ENCODE results near the gene SAYSD1.
"Not testable (repeated sequence)": the region's sequence is repeated elsewhere in the genome, so short reads cannot be mapped to it uniquely, and the experiment has no call there.

The SAYSD1 gene

DNA sequence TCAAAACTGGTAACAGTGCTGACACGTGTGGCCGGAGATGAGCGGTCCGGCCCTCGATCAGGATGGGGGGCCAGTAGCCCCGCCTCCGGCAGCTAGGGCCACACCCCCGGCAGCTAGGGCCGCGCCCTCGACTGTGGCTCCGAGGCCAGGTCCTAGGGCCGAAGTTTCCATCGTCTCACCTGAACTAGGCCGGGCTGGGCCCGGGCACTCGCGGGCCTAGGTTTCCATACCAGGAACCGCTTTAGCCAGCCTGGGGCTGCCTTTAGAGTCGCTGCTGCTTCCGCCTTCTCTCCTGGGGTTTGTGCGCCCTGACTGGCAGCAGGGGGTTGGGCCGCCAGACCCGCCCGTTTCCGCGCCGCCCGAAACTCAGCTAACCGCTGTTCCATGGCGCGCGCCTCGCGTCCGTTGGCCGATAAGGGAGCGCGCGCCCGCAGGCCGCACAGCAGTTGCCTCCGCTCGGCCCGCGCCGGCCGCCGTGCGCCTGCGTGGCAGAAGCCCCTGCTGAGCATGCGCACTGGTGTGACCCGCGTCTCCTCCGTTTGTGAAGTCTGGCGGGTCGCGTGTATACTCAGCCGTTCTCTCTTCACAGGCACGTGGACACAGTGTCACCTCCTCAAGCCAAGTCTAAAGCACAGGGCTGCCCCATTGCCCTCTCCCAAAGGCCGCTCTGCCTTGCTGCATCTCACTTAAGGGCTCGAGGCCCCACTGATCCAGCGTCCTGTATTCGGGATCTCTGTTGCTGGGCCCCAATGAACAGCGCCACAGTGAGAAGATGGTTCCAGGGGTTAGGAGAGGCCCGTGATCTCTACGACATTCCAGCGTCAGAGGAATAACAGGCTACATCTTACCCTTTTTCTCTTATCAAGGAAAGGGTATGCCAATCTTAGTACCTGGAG lies at the start of gene SAYSD1:
Gene SAYSD1, minus strand, starts transcription at position 483 of the 896 bp plus-strand sequence. Its CDS starts 97 bp downstream, at position 386.
- peak; percentile 53 for DNase-seq

- no peak for DNase-seq
Observed at GRCh38 chr6:39157511-39157910, 42.5 kb upstream of the SAYSD1 start.

DNA sequence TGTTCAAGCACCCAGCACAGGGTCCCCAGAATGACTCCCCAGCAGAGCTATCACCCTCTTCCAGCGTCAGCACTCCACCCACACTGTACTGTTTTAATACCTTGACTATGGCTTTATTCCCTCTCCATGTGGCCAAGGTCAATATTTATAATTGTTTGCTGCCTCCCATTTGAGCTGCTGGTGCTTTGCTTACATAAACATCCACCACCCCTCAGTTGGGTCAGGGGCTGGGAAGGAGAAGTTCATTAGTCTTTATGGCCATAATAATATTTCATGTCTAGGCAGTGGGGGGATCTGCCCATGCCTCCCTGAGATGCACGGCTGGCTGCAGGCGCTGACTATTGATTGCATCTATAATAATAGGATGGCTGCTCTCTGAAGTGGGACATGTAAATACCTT lies 41.8 kb upstream of the SAYSD1 start:
- no peak for DNase-seq

DNA sequence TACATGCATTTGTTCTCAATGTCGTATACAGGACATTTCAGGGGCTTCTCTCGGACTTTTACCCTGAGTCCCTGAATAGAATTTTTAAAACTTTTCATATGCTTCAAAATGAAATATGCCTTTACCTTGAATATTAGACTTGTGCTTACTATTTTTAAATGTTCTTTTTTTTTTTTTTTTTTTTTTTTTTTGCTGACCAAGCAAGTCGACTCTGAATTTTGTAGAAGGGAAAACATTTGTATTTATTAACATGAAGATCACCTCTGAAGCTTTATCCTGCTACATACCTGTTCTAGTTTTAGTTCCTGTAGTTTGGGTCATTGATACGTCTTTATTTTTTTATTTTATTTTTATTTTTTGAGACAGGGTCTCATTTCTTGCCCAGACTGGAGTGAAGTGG lies 39.7 kb upstream of the SAYSD1 start:
- DNase-seq, result no peak

GRCh38 chr6:39153766-39154397 lies 38.9 kb upstream of the SAYSD1 start:
- no peak for DNase-seq

- no peak for DNase-seq
Observed at GRCh38 chr6:39152262-39152661, 37.3 kb upstream of the SAYSD1 start.

GRCh38 chr6:39151211-39151610 lies 36.2 kb upstream of the SAYSD1 start:
- DNase-seq, result no peak

DNA sequence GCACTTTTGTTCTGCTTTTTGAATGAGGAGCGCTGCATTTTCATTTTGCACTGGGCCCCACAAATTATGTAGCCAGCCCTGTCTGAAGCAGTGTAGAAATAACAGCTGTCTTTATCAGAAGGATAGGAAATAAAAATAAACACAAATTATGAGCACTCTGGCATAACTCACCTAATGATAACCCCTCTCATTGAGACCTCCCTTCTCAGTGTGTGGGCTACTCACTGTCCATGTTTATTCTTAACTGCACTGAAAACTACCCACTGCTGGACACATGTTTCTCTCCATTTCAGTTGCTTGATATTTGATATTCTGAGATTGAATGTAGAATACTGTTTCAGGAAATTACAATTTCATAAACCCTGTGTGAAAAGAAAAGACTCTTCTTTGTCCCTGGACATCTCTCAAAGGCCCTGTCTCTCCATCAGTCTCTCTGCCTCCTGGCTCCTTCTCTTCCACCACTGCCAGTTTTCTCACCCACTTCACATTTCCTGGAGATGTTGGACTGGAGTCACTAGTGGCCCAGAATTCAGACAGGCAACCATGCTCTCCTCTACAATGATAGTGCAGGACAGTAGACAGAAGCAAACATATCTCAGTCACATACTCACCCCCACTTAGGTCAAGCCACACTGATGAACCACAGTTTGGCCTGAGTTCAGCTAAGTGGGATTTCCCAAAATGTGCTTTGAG lies 29.6 kb upstream of the SAYSD1 start:
- no peak for DNase-seq

- DNase-seq, result no peak
Observed at GRCh38 chr6:39143238-39143930, 28.4 kb upstream of the SAYSD1 start.

GRCh38 chr6:39140556-39141167 lies 25.7 kb upstream of the SAYSD1 start:
- no peak for DNase-seq

DNA sequence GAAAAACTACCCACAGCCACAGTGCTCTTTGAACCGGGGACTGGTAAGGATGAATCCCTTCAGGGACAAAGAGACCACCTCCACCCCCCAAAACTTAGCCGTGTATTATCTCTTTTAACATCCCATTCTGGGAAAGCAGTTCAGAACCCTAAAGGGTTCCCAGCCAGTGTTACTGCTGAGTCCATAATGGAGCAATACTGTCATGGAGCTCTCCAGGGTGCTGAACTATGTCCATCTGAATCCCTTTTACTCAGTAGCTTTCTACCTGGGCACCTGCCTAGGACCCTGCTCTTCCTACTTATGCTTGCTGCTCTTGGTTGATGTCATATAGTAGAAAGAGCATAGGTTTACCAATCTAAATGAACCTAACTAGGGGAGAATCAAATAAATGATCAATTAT lies 22.3 kb upstream of the SAYSD1 start:
- no peak for DNase-seq

GRCh38 chr6:39136207-39136606 lies 21.2 kb upstream of the SAYSD1 start:
- not testable (repeated sequence) for DNase-seq

GRCh38 chr6:39134761-39135160 lies 19.8 kb upstream of the SAYSD1 start:
- not testable (repeated sequence) for DNase-seq

DNA sequence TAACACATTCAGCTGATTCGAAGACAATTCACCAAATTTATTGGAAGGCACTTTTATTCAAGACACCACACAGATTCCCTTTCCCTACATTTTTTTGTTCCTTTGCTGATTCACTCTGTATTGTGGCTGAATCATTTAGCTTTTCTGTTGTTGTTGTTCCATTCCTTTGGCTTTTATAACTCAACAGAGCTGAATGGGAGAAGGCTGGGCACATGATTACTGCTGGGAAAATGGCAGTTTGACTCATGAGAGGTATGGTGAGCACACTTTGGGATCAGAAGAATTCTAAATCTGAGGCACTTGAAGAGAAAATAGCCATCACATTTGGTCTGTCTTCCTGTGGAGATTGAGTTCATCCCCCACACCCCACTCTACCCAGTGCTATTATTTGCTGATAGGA lies 15.7 kb upstream of the SAYSD1 start:
- no peak for DNase-seq

- no peak for DNase-seq
Observed at GRCh38 chr6:39128832-39129231, 13.8 kb upstream of the SAYSD1 start.

- no peak for DNase-seq
Observed at GRCh38 chr6:39128106-39128505, 13.1 kb upstream of the SAYSD1 start.

DNA sequence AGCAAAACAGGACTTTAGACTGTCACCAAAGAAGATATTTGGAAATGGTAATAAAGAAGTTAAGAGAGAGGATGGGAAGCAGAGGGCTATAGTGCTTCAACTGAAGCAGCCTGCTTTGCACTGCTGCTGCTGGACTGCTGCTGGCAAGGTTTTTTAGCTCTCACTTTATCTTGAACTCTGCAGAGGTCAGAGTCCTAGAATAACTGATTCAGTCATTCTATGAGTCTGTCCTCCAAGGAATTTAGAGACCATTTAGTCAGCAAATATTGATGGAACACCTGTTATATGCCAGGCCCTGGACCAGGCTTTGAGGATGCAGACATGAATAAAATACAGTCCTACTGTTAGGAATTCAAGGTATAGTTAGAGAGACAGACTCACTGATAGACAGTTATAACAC lies 9.1 kb upstream of the SAYSD1 start:
- DNase-seq, result no peak

- DNase-seq, result no peak
Observed at GRCh38 chr6:39118921-39119320, 3.9 kb upstream of the SAYSD1 start.

DNA sequence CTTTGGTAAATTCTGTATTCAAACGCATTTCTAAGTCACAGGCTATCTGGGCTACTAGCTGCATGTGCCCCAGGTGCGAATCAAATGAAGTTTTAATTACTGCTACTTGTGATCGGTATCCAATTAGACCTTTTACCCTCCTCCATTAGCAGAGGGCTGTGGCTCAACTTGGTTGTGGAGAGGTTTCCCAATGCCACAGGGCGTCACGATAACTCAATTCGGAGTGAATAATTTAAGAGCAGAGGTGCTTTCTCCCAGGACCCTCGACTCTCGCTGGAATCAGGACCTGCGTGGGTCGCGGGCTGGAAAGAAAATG lies 640 bp downstream of the SAYSD1 start:
- DNase-seq, result no peak

DNA sequence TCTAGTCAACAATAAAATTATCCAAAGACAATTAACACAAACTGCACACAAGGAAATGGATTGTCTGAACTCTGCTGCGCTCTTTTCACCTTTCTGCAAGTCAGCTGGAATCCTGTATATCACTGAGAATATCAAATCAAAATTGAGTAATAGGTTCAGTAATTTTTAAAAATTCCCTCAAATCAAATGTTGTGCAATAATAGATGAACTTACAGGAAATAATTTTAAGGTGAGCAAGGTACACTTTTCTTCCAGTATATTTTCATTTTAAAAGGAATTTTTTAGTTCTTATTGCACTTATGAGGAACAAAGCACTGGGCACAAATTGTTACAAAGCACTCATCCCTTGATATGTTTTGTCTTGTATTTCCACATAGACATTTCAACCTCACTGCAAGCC lies 1.2 kb downstream of the SAYSD1 start:
- no peak for DNase-seq

DNA sequence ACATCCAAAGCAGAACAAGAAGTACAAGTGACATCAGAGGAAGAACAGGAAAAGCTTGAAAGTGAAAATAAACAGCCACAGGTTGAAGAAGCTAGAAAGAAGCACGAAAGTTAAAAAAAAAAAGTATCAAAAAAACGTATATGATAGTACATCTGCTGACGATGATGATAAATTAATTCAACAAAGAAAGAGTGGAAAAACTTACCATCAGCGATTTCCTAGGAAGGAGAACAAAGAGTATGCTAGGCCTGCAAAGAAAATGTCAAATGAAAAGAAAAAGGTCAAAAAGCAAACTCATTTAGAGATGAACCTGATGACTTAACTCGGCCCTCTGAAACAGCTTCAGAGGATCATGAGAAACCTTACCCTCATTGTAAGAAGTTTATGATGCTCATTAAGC lies 3.7 kb downstream of the SAYSD1 start:
- no peak for DNase-seq

GRCh38 chr6:39108041-39108839 lies 6.7 kb downstream of the SAYSD1 start:
- DNase-seq, result no peak
